Activated naive CD8-positive, alpha-beta T cell (primary cell): ENCODE data around the gene TSHZ1.

Experiments
- H3K27ac Mint-ChIP-seq: one replicate; pipeline ENCODE4 v1.8.0; 2021; ENCODE audit warnings: mixed read lengths
- H3K27me3 Mint-ChIP-seq: one replicate; pipeline ENCODE4 v1.8.0; 2021; ENCODE audit warnings: mixed read lengths
- H3K36me3 Mint-ChIP-seq: one replicate; pipeline ENCODE4 v1.8.0; 2021; ENCODE audit warnings: mixed read lengths
- H3K4me1 Mint-ChIP-seq: one replicate; pipeline ENCODE4 v1.8.0; 2021; ENCODE audit warnings: low read depth, mixed read lengths
- H3K4me3 Mint-ChIP-seq: one replicate; pipeline ENCODE4 v1.8.0; 2021; ENCODE audit warnings: mild to moderate bottlenecking, mixed read lengths
- H3K9me3 Mint-ChIP-seq: one replicate; pipeline ENCODE4 v1.8.0; 2021; ENCODE audit warnings: low read depth, mixed read lengths

TSHZ1 gene

DNA sequence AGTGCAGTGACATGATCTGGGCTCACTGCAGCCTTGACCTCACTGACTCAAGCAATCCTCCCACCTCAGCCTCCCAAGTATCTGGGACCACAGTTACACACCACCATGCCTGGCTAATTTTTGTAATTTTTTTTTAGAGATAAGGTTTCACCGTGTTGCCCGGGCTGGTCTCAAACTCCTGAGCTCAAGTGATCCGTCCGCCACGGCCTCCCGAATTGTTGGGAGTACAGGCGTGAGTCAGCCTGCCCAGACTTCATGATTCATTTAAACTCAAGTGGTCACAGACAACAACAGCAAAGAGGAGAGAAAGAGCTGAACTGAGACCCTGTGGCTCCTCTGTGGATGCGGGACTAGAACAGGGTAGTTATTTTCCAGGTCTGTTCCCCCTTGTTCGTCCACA, 83.0 kb downstream of the TSHZ1 start:
- Mint-ChIP-seq H3K27ac (no peak overlapping the region), H3K27me3 (no peaks in the 10 kb centered on the region), H3K4me3 (no peak overlapping the region)

DNA sequence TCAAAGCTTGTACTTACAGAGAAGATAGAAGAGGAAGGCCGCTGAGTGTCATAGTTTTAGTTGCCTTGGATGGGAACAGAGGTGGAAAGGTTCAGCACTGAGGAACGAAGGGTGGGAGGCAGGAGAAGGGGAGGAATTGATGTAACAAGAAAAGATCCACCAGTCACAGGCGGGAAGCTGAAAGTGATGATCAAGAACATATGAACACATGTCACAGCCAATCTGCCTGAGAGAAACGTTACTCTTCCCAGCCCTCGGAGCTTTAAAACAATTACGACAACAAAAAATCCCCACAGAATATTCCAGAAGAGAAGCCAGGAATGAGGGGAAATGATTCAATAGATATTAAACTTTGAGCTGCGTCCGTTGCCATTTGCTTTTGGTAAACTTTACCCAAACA, 87.1 kb downstream of the TSHZ1 start:
- Mint-ChIP-seq H3K4me1 (no peaks in the 10 kb centered on the region), H3K4me3 (no peak overlapping the region)

More for the DNA sequence above, 83.0 kb downstream of the TSHZ1 start:
- H3K4me1 Mint-ChIP-seq: peaks cover 2% of the 10 kb centered on the region
- H3K36me3 Mint-ChIP-seq: peaks cover 4% of the 10 kb centered on the region
- H3K9me3 Mint-ChIP-seq: no peaks in the 10 kb centered on the region

DNA sequence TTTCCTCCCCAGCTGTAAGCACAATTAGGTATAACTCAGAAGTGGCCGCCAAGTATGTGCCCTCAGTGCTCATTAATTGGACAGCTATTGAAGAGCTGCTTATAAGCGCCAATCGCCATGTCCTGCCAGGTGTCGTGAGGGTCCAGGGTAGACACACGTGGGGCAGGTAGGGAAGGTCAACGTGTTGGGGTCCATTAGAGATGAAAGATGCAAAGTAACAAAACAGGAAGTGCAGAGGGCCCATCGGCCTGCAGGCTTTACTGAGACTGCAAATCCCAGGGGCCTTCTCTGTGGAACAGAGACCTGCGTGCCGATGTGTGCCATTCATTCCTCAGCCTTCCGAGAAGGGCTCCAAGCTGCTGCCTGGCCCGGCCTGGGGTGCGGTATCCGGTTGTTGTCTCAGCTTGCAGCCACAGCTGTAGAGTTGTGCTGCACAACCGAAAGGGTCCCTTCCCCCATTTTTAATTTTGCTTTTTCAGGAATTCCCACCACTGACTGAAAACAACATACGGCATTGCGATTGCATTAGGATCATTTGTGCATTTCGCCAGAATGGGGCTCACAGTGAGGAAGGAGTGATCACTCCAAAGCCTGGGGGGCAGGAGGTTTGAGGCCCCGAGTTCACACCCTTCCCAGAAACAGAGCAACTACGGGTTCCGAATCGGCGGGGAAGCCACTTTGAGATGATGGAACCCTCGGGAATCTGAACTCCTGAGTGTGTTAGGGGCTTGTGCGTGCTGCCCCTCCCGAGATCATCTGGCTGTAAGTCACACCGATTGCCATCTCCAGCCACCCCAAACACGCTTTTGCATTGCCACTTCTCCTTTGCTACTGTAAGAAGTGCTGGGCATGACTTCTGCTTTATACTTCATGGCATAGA, 94.3 kb downstream of the TSHZ1 start:
- Mint-ChIP-seq H3K4me1 (no peaks in the 10 kb centered on the region), H3K27me3 (no peaks in the 10 kb centered on the region), H3K36me3 (peaks cover 2% of the 10 kb centered on the region), H3K27ac (no peak overlapping the region), H3K4me3 (no peak overlapping the region), H3K9me3 (no peaks in the 10 kb centered on the region)

More for the DNA sequence above, 87.1 kb downstream of the TSHZ1 start:
- H3K27me3 Mint-ChIP-seq: no peaks in the 10 kb centered on the region
- H3K36me3 Mint-ChIP-seq: no peaks in the 10 kb centered on the region
- no peaks in the 10 kb centered on the region for H3K9me3 Mint-ChIP-seq
- H3K27ac Mint-ChIP-seq: no peak overlapping the region

DNA sequence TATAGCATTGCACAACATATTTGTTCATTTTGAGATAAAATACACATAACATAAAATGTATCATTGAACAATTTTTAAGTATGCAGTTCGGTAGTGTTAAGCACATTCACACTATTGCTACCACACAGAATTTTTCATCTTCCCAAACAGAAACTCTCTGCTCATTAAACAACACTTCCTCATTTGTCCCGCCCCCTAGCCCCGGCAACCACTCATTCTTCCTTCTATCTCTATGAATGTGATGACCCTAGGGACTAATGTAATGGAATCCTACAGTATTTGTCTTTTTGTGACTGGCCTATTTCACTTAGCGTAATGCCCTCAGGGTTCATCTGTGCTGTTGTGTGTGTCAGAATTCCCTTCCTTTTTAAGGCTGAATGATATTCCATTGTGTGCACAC, 95.4 kb downstream of the TSHZ1 start:
- Mint-ChIP-seq H3K4me1 (no peaks in the 10 kb centered on the region), H3K9me3 (no peaks in the 10 kb centered on the region), H3K27me3 (no peaks in the 10 kb centered on the region), H3K27ac (no peak overlapping the region), H3K36me3 (peaks cover 2% of the 10 kb centered on the region), H3K4me3 (no peak overlapping the region)

DNA sequence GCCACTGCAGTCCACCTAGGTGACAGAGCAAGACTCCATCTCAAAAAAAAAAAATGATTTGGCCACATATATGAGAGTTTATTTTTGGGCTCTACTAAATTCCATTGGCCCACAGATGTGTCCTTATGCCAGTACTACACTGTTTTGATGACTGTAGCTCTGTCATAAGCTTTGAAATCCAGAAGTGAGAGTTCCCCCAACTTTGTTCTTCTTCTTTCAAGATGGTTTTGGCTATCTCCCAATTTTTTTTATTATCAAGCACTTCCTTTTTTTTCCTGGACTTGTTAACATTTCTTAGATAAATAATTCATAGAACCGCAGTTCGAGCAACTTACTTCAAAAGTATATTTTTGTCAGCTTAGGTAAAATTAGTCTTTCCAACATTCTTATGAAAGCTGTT, 96.9 kb downstream of the TSHZ1 start:
- H3K27me3 Mint-ChIP-seq: no peaks in the 10 kb centered on the region
- H3K27ac Mint-ChIP-seq: no peak overlapping the region

DNA sequence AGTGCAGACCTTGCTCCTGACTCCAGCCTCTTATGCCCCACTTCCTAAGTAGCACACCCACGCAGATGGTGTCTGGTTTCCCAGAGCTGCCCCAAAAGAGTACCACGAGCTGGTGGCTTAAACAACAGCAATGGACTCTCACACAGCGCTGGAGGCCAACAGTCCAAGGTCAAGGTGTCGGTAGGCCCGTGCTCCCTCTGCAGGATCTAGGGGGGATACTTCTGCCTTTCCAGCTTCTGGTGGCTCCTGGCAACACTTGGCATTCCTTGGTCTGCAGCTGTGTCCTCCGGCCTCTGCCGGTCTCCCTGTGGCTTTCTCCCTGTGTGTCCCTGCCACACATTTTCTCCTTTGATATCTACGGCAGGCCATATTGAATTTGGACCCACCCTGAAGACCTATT, 99.0 kb downstream of the TSHZ1 start:
- no peak overlapping the region for H3K27ac Mint-ChIP-seq
- H3K4me1 Mint-ChIP-seq: no peaks in the 10 kb centered on the region
- H3K9me3 Mint-ChIP-seq: no peaks in the 10 kb centered on the region
- peaks cover 2% of the 10 kb centered on the region for H3K27me3 Mint-ChIP-seq
- peaks cover 4% of the 10 kb centered on the region for H3K36me3 Mint-ChIP-seq
- H3K4me3 Mint-ChIP-seq: no peak overlapping the region

More for the DNA sequence above, 96.9 kb downstream of the TSHZ1 start:
- no peak overlapping the region for H3K4me3 Mint-ChIP-seq
- H3K4me1 Mint-ChIP-seq: no peaks in the 10 kb centered on the region
- peaks cover 4% of the 10 kb centered on the region for H3K36me3 Mint-ChIP-seq
- H3K9me3 Mint-ChIP-seq: no peaks in the 10 kb centered on the region

DNA sequence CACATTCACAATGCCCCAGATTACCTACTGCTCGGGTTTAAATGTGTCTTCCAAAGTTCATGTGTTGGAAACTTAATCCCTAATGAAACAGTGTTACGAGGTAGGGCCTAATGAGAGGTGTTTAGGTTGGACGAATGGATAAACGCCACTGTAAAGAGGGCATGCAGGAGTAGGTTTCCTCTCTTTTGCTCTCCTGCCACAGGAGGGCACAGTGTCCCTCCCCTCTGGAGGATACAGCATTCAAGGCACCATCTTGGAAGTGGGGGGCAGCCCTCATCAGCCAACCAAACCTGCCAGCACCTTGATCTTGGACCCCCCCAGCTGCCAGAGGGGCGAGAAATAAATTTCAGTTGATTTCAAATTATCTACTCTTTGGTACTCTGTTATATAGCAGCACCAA, 103.5 kb downstream of the TSHZ1 start:
- peaks cover 2% of the 10 kb centered on the region for H3K27me3 Mint-ChIP-seq
- no peaks in the 10 kb centered on the region for H3K9me3 Mint-ChIP-seq
- H3K4me3 Mint-ChIP-seq: no peak overlapping the region
- H3K4me1 Mint-ChIP-seq: no peaks in the 10 kb centered on the region
- peaks cover 2% of the 10 kb centered on the region for H3K36me3 Mint-ChIP-seq
- no peak overlapping the region for H3K27ac Mint-ChIP-seq

DNA sequence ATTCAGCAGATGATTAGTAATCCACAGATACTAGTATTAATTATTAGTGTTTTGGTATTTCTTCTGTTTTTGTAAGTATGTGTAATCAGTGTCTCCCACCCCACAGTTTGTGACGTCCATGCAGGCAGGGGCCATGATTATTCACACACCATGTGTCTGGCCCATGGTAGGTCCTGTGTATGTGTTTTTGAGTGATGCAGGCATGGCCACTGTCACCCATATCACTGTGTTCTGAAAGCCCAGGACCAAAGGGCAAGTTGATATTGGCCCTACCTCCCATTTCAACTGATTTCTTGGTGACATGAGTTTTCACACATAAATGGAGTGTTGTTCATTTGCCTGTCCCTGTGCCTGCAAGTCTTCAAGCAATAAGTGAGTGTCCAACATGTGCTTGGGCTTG, 104.0 kb downstream of the TSHZ1 start:
- H3K4me3 Mint-ChIP-seq: no peak overlapping the region

DNA sequence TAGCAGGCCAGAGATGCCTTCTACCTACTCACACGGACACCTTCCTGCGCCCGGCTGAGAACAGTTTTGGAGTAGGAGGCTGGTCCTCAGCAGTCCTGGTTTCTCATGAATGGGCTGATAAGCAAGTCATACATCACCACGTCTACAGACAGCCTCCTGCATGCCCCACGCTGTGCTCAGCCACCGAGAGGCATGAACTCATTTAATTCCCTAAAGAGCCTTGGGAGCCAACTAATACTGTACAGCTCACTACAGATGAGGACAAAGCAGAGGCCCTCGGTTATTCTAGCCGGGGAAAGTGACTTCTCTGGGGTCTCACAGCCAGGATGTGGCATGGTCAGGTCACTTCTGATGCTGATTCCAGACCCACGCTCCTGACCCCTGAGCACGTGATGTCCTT, 105.6 kb downstream of the TSHZ1 start:
- no peaks in the 10 kb centered on the region for H3K4me1 Mint-ChIP-seq
- no peaks in the 10 kb centered on the region for H3K9me3 Mint-ChIP-seq
- peaks cover 2% of the 10 kb centered on the region for H3K27me3 Mint-ChIP-seq
- no peak overlapping the region for H3K27ac Mint-ChIP-seq
- H3K4me3 Mint-ChIP-seq: no peak overlapping the region
- H3K36me3 Mint-ChIP-seq: peaks cover 2% of the 10 kb centered on the region

More for the DNA sequence above, 104.0 kb downstream of the TSHZ1 start:
- no peak overlapping the region for H3K27ac Mint-ChIP-seq
- H3K36me3 Mint-ChIP-seq: peaks cover 2% of the 10 kb centered on the region
- H3K27me3 Mint-ChIP-seq: peaks cover 2% of the 10 kb centered on the region
- H3K4me1 Mint-ChIP-seq: no peaks in the 10 kb centered on the region
- no peaks in the 10 kb centered on the region for H3K9me3 Mint-ChIP-seq

DNA sequence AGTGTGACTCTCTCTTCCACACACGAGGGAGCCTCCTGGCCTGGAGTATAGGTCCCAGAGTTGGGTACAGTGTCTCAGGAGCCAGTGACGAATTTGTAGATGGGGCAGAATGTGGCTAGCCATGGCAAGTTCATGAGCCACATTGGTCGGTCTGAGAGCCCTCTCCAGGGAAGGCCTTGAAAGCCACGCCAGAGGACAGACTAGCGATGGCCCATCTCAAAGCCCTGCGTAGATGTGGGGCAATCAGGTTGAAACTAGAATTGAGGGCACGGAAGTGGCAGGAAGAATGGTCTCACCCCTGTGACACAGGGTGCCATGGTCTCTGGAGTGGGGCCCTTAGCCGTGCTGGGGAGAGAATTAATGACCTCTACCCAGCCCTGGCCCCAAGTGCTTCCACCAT, 106.2 kb downstream of the TSHZ1 start:
- H3K4me3 Mint-ChIP-seq: no peak overlapping the region
- H3K9me3 Mint-ChIP-seq: no peaks in the 10 kb centered on the region
- peaks cover 2% of the 10 kb centered on the region for H3K27me3 Mint-ChIP-seq
- H3K4me1 Mint-ChIP-seq: no peaks in the 10 kb centered on the region
- H3K36me3 Mint-ChIP-seq: no peaks in the 10 kb centered on the region
- no peak overlapping the region for H3K27ac Mint-ChIP-seq

DNA sequence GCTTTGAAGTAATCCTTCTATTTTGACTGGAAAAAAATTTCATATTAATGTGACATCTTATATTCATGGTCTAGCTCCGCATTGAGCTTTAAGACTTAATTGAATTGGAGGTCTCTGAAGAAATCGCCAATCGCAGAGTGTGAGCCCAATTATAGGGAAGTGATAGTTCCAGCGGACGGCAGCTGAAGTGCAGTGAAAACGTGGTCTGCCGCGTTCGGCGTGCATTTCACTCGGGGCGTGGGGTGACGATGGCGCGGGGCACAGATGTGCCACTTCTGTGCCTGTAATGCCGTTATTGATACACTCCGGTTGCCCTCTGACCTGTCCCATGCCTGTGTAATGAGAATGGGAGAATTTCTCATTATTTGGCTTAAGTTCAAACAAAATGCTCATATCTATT, 106.7 kb downstream of the TSHZ1 start:
- Mint-ChIP-seq H3K27me3 (peaks cover 2% of the 10 kb centered on the region), H3K36me3 (no peaks in the 10 kb centered on the region), H3K27ac (no peak overlapping the region), H3K9me3 (no peaks in the 10 kb centered on the region), H3K4me3 (no peak overlapping the region), H3K4me1 (no peaks in the 10 kb centered on the region)

DNA sequence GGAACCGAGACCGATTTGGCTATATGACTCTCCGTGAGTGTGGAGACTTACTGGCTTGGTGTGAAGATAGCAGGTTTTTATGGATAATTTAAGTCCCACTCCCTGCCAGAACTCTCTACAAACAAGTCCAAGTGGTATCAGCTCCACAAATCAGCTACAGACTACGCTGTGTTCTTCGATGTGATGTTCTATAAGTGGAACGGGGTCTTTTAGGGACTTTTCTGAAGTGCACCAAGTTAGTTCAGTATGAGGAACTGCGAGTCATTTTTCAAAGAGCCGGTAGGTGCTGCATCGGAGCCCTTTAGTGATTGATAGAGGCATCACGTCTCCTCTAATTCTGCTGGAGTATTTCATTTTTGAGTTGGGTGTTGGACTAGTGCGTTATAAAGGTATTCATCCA, 107.1 kb downstream of the TSHZ1 start:
- no peaks in the 10 kb centered on the region for H3K4me1 Mint-ChIP-seq
- no peak overlapping the region for H3K4me3 Mint-ChIP-seq
- peaks cover 2% of the 10 kb centered on the region for H3K27me3 Mint-ChIP-seq
- no peaks in the 10 kb centered on the region for H3K36me3 Mint-ChIP-seq
- no peaks in the 10 kb centered on the region for H3K9me3 Mint-ChIP-seq
- H3K27ac Mint-ChIP-seq: no peak overlapping the region

DNA sequence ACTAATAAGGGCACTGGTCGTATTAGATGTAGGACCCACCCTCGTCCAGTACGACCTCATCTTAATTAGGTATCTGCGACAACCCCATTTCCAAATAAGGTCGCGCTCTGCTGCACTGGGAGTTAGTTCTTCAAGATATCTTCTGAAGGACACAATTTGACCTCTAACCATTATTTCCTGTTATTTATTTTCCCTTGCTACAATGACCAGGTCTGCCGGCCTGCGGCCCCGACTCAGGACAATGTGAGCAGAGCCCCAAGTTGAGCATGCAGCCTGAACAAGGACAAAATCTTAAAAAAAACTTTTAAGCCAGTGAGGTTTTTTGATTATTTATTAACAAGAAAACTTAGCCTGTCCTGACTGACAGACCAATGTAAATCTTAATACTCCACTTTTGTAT, 109.3 kb downstream of the TSHZ1 start:
- Mint-ChIP-seq H3K9me3 (no peaks in the 10 kb centered on the region), H3K27me3 (no peaks in the 10 kb centered on the region), H3K4me1 (no peaks in the 10 kb centered on the region), H3K27ac (no peak overlapping the region), H3K4me3 (no peak overlapping the region), H3K36me3 (no peaks in the 10 kb centered on the region)

DNA sequence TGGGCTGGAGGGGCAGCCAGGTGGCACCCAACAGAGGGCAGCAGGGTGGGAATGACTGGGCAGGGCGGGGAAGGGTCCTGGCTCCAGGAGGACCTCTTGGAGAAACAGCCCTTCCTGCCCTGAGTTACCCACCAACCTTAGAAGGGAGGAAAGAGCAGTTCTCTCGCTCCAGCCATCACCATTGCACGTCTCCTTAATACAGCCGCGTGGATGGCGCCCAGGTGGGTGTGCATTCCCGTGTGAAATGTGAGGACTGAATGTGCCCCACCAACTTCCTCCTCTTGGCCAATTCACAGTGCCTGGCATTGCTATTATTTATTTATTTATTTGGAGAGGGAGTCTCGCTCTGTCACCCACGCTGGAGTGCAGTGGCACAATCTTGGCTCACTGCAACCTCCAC, 109.9 kb downstream of the TSHZ1 start:
- H3K4me3 Mint-ChIP-seq: no peak overlapping the region
- no peak overlapping the region for H3K27ac Mint-ChIP-seq
- no peaks in the 10 kb centered on the region for H3K4me1 Mint-ChIP-seq
- H3K9me3 Mint-ChIP-seq: peaks cover 6% of the 10 kb centered on the region
- peaks cover 2% of the 10 kb centered on the region for H3K36me3 Mint-ChIP-seq
- H3K27me3 Mint-ChIP-seq: no peaks in the 10 kb centered on the region

DNA sequence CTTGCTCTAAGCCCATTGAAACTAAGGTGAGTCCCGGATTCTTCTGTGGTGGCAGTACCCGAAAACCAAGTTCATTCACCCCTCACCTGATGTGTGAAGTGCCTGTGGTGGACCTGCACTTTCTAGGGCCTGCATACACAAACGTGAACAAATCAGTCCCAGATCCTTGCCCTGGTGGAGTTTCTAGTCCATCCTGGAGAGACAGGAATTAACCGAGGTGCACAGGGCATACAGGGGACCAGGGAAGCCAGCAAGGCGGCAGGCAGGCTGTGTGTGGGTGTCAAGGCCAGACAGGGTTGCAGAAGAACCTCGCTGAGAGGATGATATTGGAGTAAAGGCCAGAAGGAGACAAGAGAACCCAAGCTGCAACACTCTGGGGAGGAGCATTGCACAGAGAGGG, 110.8 kb downstream of the TSHZ1 start:
- no peaks in the 10 kb centered on the region for H3K27me3 Mint-ChIP-seq
- no peak overlapping the region for H3K27ac Mint-ChIP-seq
- no peak overlapping the region for H3K4me3 Mint-ChIP-seq
- no peaks in the 10 kb centered on the region for H3K4me1 Mint-ChIP-seq
- H3K36me3 Mint-ChIP-seq: peaks cover 3% of the 10 kb centered on the region
- peaks cover 15% of the 10 kb centered on the region for H3K9me3 Mint-ChIP-seq

DNA sequence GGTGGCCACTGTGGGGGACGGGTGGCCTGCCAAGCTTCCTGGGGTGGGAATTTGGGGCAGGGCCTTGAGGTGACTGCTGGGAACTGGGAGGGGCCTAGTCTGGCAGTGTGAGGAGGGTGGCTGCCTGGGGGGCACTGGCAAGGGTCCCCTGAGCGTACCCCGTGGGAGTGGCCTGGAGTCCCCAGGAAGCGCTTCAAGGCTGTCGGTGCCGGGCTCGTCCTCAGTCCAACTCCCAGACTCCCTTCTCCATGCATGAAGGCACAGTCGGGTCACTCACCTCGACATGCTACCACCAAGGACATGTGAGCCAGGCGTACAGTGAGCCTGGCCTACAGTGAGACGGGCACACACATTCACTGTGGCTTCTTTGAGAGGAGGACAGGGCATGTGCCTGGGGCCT, 111.6 kb downstream of the TSHZ1 start:
- H3K36me3 Mint-ChIP-seq: peaks cover 6% of the 10 kb centered on the region
- H3K27ac Mint-ChIP-seq: no peak overlapping the region
- H3K27me3 Mint-ChIP-seq: no peaks in the 10 kb centered on the region
- no peaks in the 10 kb centered on the region for H3K4me1 Mint-ChIP-seq
- no peak overlapping the region for H3K4me3 Mint-ChIP-seq
- H3K9me3 Mint-ChIP-seq: peaks cover 20% of the 10 kb centered on the region
